Keratinocyte (primary cell): ENCODE results near the gene KCNMA1. TPM values are rescaled to one million over a fixed set of nuclear protein-coding genes. Genes with fewer than 3 reads are reported as not detected.

Experiments
- DNase-seq: peaks from one replicate; pipeline ENCODE4 v3.0.0-alpha.2; 2011; ENCODE audit warnings: low read depth, missing footprints, low spot score
- FAIRE-seq: peaks from 2 replicates; lab custom pipeline; 2011; peaks lifted over from hg19 to GRCh38; lab: Jason Lieb, UNC
- H2AFZ ChIP-seq: 2 replicates; pipeline ENCODE4 v1.6.0; 2012; ENCODE audit warnings: low read length, control low read depth, inconsistent platforms; ENCODE audit not compliant: control insufficient read depth
- H3K27ac ChIP-seq: 2 replicates; pipeline ENCODE4 v1.5.1; 2011; ENCODE audit warnings: low read length; ENCODE audit not compliant: control insufficient read depth, insufficient read depth
- H3K27me3 ChIP-seq: 3 replicates; pipeline ENCODE4 v1.6.0; 2011; ENCODE audit warnings: low read length; ENCODE audit not compliant: control insufficient read depth, insufficient read depth; ENCODE audit errors: extremely low read depth
- H3K36me3 ChIP-seq, 2 experiments: 2 replicates in 1 of 2; 3 replicates in 1 of 2; pipeline ENCODE4 v1.5.1; 2011; ENCODE audit warnings: low read length in 2 of 2, mild to moderate bottlenecking in 1 of 2; ENCODE audit not compliant: control insufficient read depth in 2 of 2, insufficient read depth in 2 of 2; ENCODE audit errors: extremely low read depth in 1 of 2
- H3K4me1 ChIP-seq: 3 replicates; pipeline ENCODE4 v1.5.1; 2011; ENCODE audit warnings: low read length; ENCODE audit not compliant: control insufficient read depth, insufficient read depth; ENCODE audit errors: extremely low read depth
- H3K4me2 ChIP-seq: 3 replicates; pipeline ENCODE4 v1.6.0; 2011; ENCODE audit warnings: low read depth, low read length; ENCODE audit not compliant: control insufficient read depth, insufficient read depth; ENCODE audit errors: extremely low read depth
- H3K4me3 ChIP-seq, 3 experiments: fragments of 200-600 bp in 1 of 3; sonication (generic) in 1 of 3; 2 replicates in 2 of 3; 3 replicates in 1 of 3; pipeline ENCODE4 v1.5.1; 2011 to 2016; ENCODE audit warnings: low read length in 3 of 3, mild to moderate bottlenecking in 3 of 3, control low read depth in 2 of 3, inconsistent platforms in 1 of 3, low read depth in 1 of 3, mixed read lengths in 1 of 3, mixed run types in 1 of 3, moderate library complexity in 1 of 3; ENCODE audit not compliant: control insufficient read depth in 2 of 3, insufficient read depth in 2 of 3; ENCODE audit errors: extremely low read depth in 1 of 3
- H3K79me2 ChIP-seq: 2 replicates; pipeline ENCODE4 v1.6.0; 2012; ENCODE audit warnings: low read length; ENCODE audit not compliant: control insufficient read depth, insufficient read depth
- H3K9ac ChIP-seq: 3 replicates; pipeline ENCODE4 v1.6.0; 2011; ENCODE audit warnings: low read length; ENCODE audit not compliant: control insufficient read depth, insufficient read depth; ENCODE audit errors: extremely low read depth
- H3K9me1 ChIP-seq: 3 replicates; pipeline ENCODE4 v1.6.0; 2011; ENCODE audit warnings: low read length; ENCODE audit not compliant: control insufficient read depth, insufficient read depth; ENCODE audit errors: extremely low read depth
- H3K9me3 ChIP-seq: 2 replicates; pipeline ENCODE4 v1.5.1; 2012; ENCODE audit warnings: low read depth, low read length; ENCODE audit not compliant: control insufficient read depth
- H4K20me1 ChIP-seq: 3 replicates; pipeline ENCODE4 v1.6.0; 2011; ENCODE audit warnings: low read length; ENCODE audit not compliant: control insufficient read depth, insufficient read depth; ENCODE audit errors: extremely low read depth
- EZH2 ChIP-seq: IDR thresholded peaks from one replicate; pipeline ENCODE4 v1.6.1; 2012; ENCODE audit warnings: inconsistent platforms, mild to moderate bottlenecking, low read length, moderate library complexity
- dilution Hi-C: fragments of 300-500 bp; cut with MboI; formaldehyde crosslinking; loops from one replicate; pipeline ENCODE4 v1.7.0; 2020; ENCODE audit warnings: low sequenced_read_pairs; ENCODE audit not compliant: extremely low pct_ligation_motif_present
- polyA plus RNA-seq, 5 experiments: library from polyadenylated mRNA; depleted of rRNA in 3 of 5; stranded (reverse) in 3 of 5; stranded (forward) in 1 of 5; unstranded in 1 of 5; fragments of >200 nt; gene quantifications; 1 replicate in 1 of 5; 2 replicates in 3 of 5; 3 replicates in 1 of 5; pipeline versions ENCODE4 v1.2.1 to v1.2.3, GENCODE V29; 2011 to 2012; ENCODE audit warnings: missing spikeins in 2 of 5, low read depth in 1 of 5, low replicate concordance in 1 of 5
- TF ChIP-seq, protein P1 (sequence below), 3 experiments: IDR thresholded peaks in 1 of 3; conservative IDR thresholded peaks in 1 of 3; optimal IDR thresholded peaks in 1 of 3; 2 replicates in 2 of 3; 3 replicates in 1 of 3; pipeline versions ENCODE3 to v1.5.1; 2011; ENCODE audit warnings: low read length in 3 of 3, mild to moderate bottlenecking in 3 of 3, moderate library complexity in 2 of 3, control low read depth in 1 of 3, inconsistent platforms in 1 of 3; ENCODE audit not compliant: insufficient read depth in 2 of 3; ENCODE audit errors: extremely low read depth in 1 of 3

The KCNMA1 gene
- polyA plus RNA-seq, 1 donor (not counting 4 experiments of a cell fraction or from before 2014, with no cell fraction given), result 6.3 TPM

DNA sequence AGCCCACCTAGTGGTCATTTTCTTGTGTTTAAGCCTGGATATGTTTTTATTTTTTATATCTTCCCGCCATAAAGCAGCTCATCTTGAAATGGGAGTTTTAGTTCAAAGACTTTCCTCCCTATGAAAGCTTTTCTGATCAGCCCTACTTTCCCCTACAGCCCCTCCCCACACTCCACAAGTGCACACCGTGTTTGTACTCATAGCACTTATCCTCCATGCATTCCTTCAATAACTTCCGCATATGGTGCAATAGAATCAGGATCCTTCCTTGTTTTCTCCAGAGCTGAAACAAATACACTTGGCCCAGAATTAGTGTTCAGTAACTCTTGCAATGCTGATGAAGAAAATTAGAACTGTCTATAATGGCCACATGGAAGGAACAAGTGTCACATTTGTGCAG, 235.9 kb downstream of the KCNMA1 start:
- H3K36me3 ChIP-seq, result no peaks in the 10 kb centered on the region
- H3K9me3 ChIP-seq, result no peaks in the 10 kb centered on the region
- dilution Hi-C loops, result no loop called here
- no peaks in the 10 kb centered on the region for H3K79me2 ChIP-seq
- no peaks in the 10 kb centered on the region for H4K20me1 ChIP-seq
- H3K9ac ChIP-seq, result no peak overlapping the region
- no peak overlapping the region for H2AFZ ChIP-seq
- H3K27me3 ChIP-seq, result no peaks in the 10 kb centered on the region
- H3K4me1 ChIP-seq, result peaks cover 13% of the 10 kb centered on the region
- no peaks in the 10 kb centered on the region for H3K9me1 ChIP-seq
- TF ChIP-seq, protein P1, sequence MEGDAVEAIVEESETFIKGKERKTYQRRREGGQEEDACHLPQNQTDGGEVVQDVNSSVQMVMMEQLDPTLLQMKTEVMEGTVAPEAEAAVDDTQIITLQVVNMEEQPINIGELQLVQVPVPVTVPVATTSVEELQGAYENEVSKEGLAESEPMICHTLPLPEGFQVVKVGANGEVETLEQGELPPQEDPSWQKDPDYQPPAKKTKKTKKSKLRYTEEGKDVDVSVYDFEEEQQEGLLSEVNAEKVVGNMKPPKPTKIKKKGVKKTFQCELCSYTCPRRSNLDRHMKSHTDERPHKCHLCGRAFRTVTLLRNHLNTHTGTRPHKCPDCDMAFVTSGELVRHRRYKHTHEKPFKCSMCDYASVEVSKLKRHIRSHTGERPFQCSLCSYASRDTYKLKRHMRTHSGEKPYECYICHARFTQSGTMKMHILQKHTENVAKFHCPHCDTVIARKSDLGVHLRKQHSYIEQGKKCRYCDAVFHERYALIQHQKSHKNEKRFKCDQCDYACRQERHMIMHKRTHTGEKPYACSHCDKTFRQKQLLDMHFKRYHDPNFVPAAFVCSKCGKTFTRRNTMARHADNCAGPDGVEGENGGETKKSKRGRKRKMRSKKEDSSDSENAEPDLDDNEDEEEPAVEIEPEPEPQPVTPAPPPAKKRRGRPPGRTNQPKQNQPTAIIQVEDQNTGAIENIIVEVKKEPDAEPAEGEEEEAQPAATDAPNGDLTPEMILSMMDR (optimal IDR thresholded peaks at IDR 0.05 in 1 of 3, IDR thresholded peaks at IDR 0.05 in 1 of 3, conservative IDR thresholded peaks at IDR 0.05 in 1 of 3; ENCODE audit: extremely low read depth in 1 of 3, insufficient read depth in 2 of 3, low read length in 3 of 3), result no peak
- no peak for TF ChIP-seq EZH2
- DNase-seq (no peak), FAIRE-seq (no peak)
- H3K27ac ChIP-seq, result no peak overlapping the region
- no peak overlapping the region for H3K4me2 ChIP-seq
- no peak overlapping the region for H3K4me3 ChIP-seq

DNA sequence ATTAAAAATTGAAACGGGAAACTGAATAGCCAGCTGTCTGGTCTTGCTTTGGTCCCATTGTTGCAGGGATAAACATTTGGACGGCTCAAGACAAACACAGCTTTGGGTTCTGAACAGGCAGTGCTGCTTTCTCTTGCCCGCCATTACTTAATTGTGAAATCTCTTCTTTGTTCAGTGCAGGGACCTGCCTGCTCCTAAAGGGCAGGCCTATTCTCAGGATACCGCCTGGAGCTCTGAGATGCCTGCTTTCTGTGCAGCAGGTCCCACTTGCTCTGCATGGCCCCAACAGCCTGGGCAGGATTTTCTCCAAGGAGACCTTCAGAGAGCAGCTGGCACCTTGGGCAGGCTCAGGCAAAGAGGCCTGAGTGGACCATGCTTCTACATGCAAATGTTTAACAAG, 237.6 kb downstream of the KCNMA1 start:
- no peak overlapping the region for H2AFZ ChIP-seq
- peaks cover 7% of the 10 kb centered on the region for H3K4me1 ChIP-seq
- H3K27ac ChIP-seq, result no peak overlapping the region
- no peak overlapping the region for H3K4me2 ChIP-seq
- H3K9me1 ChIP-seq, result no peaks in the 10 kb centered on the region
- TF ChIP-seq EZH2, result no peak
- TF ChIP-seq, protein P1 (optimal IDR thresholded peaks at IDR 0.05 in 1 of 3, IDR thresholded peaks at IDR 0.05 in 1 of 3, conservative IDR thresholded peaks at IDR 0.05 in 1 of 3; ENCODE audit: extremely low read depth in 1 of 3, insufficient read depth in 2 of 3, low read length in 3 of 3), result no peak
- H4K20me1 ChIP-seq, result no peaks in the 10 kb centered on the region
- H3K79me2 ChIP-seq, result no peaks in the 10 kb centered on the region
- H3K9me3 ChIP-seq, result no peaks in the 10 kb centered on the region
- H3K27me3 ChIP-seq, result no peaks in the 10 kb centered on the region
- no peak overlapping the region for H3K9ac ChIP-seq
- dilution Hi-C loops, result no loop called here
- no peak for DNase-seq
- no peak for FAIRE-seq
- H3K36me3 ChIP-seq, result no peaks in the 10 kb centered on the region
- no peak overlapping the region for H3K4me3 ChIP-seq
